HTERT RPE-1 (cell line): ENCODE results near the gene PI4KA.

Experiments
- in situ Hi-C: fragments of 300-500 bp; cut with MboI; formaldehyde crosslinking; loops from 4 replicates; pipeline ENCODE4 v1.14.3; 2020; ENCODE audit warnings: low sequenced_read_pairs

The PI4KA gene

DNA sequence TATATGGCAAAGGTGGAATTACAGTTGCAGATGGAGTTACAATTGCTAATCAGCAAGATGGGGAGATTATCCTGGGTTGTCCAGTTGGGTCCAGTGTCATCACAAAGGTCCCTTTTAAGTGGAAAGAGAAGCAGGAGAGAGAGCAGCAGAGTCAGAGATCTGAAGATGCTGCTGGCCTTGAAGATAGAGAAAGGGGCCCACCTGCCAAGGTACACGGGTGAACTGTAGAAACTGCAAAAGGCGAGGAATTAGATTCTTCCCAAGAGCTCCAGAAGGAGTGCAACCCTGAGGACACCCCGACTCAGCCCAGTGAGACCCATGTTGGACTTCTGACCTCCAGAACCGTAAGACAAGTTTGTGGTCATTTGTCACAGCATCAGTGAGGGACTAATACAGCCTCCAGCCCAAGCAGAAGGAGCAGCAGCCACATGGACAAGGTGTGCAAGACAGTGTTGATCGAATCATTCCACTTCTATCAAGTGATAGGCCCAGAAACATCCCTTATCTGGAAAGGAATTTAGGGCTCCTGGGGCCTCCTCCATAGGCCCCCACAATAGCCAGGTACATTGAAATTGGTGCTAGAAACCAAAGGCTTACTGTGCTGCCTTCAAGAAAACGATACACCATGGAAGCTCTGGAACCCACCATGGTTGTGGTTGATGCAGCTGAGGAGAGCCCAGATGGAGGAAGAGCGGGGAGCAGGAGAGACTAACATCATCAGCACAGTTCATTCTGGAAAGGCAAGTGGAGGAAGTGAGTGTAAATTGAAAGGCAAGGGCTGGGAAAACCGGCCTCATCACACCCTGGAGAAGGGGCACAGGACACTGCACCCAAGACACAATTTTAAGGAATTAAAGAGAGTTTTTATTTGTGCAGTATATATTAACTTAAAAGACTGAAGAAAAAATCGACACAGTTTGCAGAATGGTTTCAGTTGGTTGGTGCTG, 23.5 kb upstream of the PI4KA start:
- in situ Hi-C loops = no loop called here

DNA sequence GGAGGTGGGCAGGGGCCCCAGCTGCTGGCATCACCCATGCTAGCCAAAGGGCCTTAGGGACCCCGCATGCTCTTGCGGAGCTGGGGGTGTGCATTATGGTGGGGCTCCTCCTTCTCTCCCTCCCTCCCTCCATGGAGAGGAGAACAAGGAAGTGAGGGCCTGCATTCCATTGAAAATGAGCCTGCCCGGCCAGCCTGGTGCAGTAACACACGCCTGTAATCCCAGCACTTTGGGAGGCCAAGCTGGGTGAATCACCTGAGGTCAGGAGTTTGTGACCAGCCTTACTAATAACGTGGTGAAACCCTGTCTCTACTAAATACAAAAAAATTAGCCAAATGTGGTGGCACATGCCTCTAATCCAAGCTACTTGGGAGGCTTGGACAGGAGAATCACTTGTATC, 22.6 kb upstream of the PI4KA start:
- in situ Hi-C loops = no loop called here

- in situ Hi-C loops = no loop called here
Measured at GRCh38 chr22:20877715-20878114, 19.1 kb upstream of the PI4KA start.

DNA sequence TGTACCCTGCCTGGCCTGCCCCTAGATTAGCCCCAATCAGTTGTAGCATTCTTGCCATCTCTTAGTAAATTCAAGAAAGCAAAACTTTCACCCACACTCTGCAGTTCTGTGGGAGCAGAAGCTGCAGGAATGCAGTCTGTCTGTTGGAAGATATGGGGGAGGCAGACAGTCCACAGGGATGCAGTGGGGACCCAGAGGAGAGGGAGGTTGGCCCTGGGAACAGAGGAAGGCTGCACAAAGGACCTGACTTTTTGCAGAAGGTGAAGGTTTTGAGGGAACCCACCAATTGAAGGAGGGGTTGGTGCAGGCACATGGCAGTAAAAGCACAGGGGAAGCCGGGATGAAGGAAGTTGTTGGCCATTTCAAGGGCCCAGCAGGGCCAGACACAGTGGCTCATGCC, 16.7 kb upstream of the PI4KA start:
- in situ Hi-C loops = no loop called here

DNA sequence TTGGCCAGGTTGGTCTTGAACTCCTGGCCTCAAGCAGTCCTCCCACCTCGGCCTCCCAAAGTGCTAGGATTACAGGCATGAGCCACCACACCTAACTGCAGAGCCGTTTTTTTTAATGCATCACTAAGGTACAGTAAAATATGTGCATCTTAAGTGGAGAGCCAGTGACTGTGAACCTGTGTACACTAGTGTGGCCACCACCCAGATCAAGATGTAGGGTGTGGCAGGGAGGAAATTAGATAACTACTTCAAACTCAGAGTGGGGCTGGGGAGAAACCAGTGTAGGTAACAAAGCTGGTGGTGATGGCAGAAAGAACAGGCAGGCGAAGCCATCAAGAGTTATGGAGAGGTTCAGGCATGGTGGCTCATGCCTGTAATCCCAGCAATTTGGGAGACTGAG, 14.6 kb upstream of the PI4KA start:
- in situ Hi-C loops = no loop called here

DNA sequence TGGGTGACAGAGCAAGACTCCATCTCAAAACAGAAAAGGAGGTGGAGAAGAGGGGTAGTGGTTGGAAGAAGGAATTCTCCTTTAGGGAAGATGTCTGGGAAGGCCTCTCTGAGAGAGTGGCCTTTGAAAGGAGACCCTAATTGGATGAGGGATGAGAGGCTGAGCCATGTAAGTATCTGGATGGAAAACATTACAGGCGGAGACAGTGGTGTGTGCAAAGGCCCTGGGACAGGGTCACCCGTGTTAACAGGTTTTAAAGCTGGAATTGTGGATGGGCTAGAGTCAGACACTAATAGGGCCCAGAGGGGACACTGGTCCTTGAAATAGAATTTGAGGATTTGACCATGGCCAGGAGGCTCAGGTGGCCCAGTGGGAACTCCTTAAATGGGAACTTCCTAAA, 10.6 kb upstream of the PI4KA start:
- in situ Hi-C loops = no loop called here

- in situ Hi-C loops = no loop called here
Measured at GRCh38 chr22:20868025-20868962, 9.7 kb upstream of the PI4KA start.

DNA sequence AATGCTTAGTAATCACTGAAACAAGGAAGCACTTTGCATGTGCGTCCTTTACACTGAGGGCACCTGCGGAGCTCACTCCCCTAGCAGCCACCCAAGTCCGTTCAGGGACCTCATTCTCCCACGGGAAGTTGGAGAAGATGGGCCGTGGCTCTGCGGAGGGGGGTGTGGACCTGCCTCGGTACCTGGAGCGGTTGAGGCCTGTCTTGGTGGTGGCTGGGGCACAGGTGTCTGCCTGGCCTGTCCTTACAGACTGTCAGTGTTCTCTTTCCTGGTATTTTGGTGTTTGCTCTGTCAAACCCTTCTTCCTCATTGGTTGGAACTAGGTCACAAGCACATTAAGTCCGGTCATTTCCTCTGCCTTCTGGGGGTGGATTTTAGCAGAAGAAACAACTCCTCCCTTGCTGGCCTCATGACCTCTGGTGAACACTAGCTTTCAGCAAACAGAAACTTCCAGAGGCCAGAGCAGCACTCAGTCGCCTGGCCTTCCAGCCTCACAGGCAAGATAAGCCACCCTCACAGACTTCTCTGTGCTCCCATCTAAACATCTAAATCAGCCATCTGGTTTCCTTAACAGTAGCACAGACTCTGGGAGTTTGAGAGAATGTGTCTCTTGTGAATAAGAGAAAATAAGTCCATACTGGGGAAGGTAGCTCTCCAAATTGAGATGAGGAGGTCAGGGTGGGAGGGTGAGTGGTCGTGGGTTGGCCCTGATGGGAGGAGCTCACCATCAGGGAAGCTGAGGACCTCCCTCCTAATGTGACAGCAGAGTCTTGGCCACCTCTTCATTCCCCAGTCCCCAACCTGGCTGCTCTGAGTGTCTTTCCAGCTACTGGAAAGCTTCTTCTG, 8.8 kb upstream of the PI4KA start:
- in situ Hi-C loops = no loop called here

- in situ Hi-C loops = no loop called here
Measured at GRCh38 chr22:20866736-20867135, 8.1 kb upstream of the PI4KA start.

DNA sequence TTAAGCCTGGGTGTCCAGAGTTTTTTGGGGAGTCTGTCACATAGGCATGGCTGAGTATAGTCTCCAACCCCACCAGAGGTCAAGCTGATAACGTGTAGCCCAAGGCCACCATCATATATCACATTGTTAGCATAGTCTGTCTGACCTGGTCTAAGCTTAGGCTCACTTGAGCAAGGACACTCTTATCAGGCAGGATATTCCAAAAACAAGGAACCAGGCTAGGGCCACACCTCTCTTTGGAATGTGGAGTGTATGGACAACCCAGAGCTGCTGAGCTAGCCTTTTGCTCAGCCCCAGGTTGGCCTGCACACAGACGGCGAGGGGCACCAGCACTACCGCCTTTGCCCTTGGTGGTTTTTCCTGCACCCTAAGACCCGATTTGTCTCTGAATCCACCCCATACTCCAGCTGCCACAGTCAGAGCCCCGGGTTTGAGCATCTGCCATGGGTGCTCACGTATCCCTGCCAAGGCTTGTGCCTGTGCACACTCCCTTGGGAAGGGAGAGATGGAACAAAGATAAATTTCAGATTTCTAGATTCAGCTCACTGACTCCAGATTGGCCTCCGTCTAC, 7.3 kb upstream of the PI4KA start:
- in situ Hi-C loops = no loop called here

GRCh38 chr22:20865331-20865730, 6.7 kb upstream of the PI4KA start:
- in situ Hi-C loops = no loop called here

- in situ Hi-C loops = no loop called here
Measured at GRCh38 chr22:20864186-20864908, 5.7 kb upstream of the PI4KA start.

- in situ Hi-C loops = no loop called here
Measured at GRCh38 chr22:20863366-20863765, 4.8 kb upstream of the PI4KA start.

- in situ Hi-C loops = no loop called here
Measured at GRCh38 chr22:20862540-20862939, 3.9 kb upstream of the PI4KA start.

DNA sequence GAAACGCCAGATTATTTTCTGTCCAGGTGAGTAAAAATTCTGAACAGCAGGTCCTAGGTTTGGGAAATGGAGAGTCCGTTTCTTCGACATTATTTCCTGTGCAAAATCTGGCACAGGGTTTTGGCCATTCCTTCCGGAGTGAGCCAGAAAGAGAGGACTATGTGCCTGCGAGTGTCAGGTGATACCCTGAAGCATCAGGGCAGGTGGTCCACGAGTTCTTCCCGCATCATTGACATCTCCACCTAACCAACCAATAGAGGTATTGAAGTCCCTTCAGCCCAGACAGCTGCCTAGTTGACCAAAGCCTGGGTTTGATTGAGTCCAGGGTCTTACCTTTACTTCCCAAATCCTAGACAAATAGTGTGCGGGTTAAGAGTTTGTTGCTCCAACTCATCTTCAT, 1.0 kb upstream of the PI4KA start:
- in situ Hi-C loops = no loop called here

DNA sequence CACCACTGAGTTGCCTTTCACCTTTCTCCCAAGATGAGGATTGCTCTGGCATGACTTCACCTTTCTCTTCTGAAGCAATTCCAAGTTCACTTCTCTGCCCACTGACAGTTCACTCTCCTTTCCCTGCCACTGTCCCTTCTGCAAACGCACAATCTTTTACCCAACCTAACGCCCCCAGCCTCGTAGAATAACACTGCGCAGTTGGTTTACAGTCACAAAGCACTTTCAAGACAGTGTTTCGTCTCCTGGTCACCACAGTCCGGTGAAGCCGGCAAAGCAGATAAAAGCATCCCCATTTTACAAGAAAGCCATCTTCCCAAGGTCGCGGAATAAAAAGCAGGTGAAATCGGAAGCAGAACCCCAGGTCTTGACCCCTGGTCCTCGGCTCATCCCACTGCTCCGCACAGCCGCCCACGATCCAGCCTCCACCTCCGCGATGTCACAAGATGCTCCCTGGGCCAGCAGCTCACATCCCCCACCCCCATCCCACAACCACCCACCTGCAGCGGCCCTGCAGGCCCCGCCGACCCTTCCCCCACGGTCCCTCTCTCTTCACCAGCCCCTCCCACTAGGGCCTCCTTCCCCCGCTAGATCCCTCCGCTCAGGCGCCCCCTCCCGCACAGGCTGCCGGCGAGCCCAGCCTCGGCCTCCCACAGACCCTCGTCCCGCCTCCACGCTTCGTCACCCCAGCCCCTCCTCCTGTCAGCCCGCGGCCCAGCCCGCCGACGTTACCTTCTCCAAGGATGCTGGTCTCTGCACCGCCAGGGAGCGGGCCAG, 585 bp downstream of the PI4KA start:
- in situ Hi-C loops = no loop called here

GRCh38 chr22:20857247-20857643, 1.4 kb downstream of the PI4KA start:
- in situ Hi-C loops = no loop called here

DNA sequence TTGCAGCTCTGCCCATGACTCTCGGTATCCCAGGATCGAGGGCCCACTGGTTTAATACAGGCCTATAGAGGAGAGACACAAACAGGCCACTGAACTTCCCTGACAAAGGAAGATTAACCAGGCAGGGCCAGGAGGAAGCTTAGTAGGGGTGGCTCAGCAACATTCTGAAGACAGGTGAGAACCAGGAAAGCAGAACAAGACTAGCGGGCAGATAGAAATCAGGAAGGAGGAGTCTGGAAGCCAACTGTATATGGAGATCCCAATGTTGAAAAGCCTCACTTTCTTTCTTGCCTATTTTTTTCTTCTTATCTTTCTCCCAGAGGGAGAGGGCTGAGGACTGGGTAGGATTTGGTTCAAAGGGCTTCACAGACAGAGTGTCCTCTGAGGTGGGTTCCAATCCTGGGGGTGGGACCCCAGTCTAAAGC, 5.4 kb downstream of the PI4KA start:
- in situ Hi-C loops = no loop called here

- in situ Hi-C loops = no loop called here
Measured at GRCh38 chr22:20852503-20852902, 6.1 kb downstream of the PI4KA start.
